Left renal pelvis (tissue), 4 donors: ENCODE data around the gene FUNDC1. TPM values are rescaled to one million over a fixed set of nuclear protein-coding genes. Genes with fewer than 3 reads are reported as not detected.

Experiments
- DNase-seq, 4 donors: peaks; one replicate each; pipeline ENCODE4 v3.0.0-alpha.2; 2013; ENCODE audit warnings: low read depth in 4 of 4, low spot score in 3 of 4
- polyA plus RNA-seq, 4 donors: library from polyadenylated mRNA; unstranded; fragments of 120-200 nt; gene quantifications; one replicate each; pipeline ENCODE4 v1.2.1, GENCODE V29; 2013; ENCODE audit not compliant: insufficient read length in 4 of 4

The FUNDC1 gene
- polyA plus RNA-seq, 4 donors, result 17.2 to 34.5 (median 28.4) TPM

GRCh38 chrX:44483965-44484606 lies 58.6 kb downstream of the FUNDC1 start:
- DNase-seq, result no peak

GRCh38 chrX:44482575-44482974 lies 60.1 kb downstream of the FUNDC1 start:
- DNase-seq, result no peak

- peak in 3 of 4 donors; percentile 25 to 33 (median 26) for DNase-seq
Observed at GRCh38 chrX:44480591-44480990, 62.1 kb downstream of the FUNDC1 start.

GRCh38 chrX:44474410-44474809 lies 68.2 kb downstream of the FUNDC1 start:
- DNase-seq, result no peak

Other genes starting within 250 kb of the FUNDC1 start
- 10 to 100 TPM in 1 of 4 donors, 1 to 10 TPM in 2, under 1 TPM in 1; 0.68 to 10.1 (median 8.8) TPM for gene EFHC2, start 199.2 kb downstream of the FUNDC1 start, polyA plus RNA-seq